Stimulated activated naive CD8-positive, alpha-beta T cell treated with anti-CD3 and anti-CD28 coated beads, Interleukin-15, Interleukin-2, amounts not matched to agents 100 ng/mL and 50 ng/mL, for 24 hours (primary cell): ENCODE results near the gene KRTAP4-6.
"Not testable (repeated sequence)": the region's sequence is repeated elsewhere in the genome, so short reads cannot be mapped to it uniquely, and the experiment has no call there.

Experiments used
- H3K27ac Mint-ChIP-seq: one replicate; pipeline ENCODE4 v1.8.0; 2021; ENCODE audit warnings: mild to moderate bottlenecking, mixed read lengths
- H3K27me3 Mint-ChIP-seq: one replicate; pipeline ENCODE4 v1.8.0; 2021; ENCODE audit warnings: mixed read lengths
- H3K36me3 Mint-ChIP-seq: one replicate; pipeline ENCODE4 v1.8.0; 2021; ENCODE audit warnings: low read depth, mixed read lengths
- H3K4me1 Mint-ChIP-seq: one replicate; pipeline ENCODE4 v1.8.0; 2021; ENCODE audit warnings: low read depth, mixed read lengths
- H3K4me3 Mint-ChIP-seq: one replicate; pipeline ENCODE4 v1.8.0; 2021; ENCODE audit warnings: mild to moderate bottlenecking, mixed read lengths
- H3K9me3 Mint-ChIP-seq: one replicate; pipeline ENCODE4 v1.8.0; 2021; ENCODE audit warnings: mixed read lengths

The KRTAP4-6 gene

GRCh38 chr17:41125064-41125463 lies 15.3 kb downstream of the KRTAP4-6 start:
- Mint-ChIP-seq H3K4me3 (no peak overlapping the region), H3K36me3 (no peaks in the 10 kb centered on the region), H3K4me1 (peaks cover 46% of the 10 kb centered on the region), H3K9me3 (no peaks in the 10 kb centered on the region), H3K27ac (no peak overlapping the region), H3K27me3 (no peaks in the 10 kb centered on the region)

GRCh38 chr17:41123991-41124371 lies 16.4 kb downstream of the KRTAP4-6 start, which contains the start of gene KRTAP4-12:
TSS of gene KRTAP4-12 (minus strand) at chr17:41124182. CDS start at chr17:41124122, 60 bp downstream.
- H3K4me1 Mint-ChIP-seq = peaks cover 51% of the 10 kb centered on the region
- H3K4me3 Mint-ChIP-seq, H3K36me3 Mint-ChIP-seq, H3K27me3 Mint-ChIP-seq, H3K9me3 Mint-ChIP-seq, H3K27ac Mint-ChIP-seq: not testable (repeated sequence)

- not testable (repeated sequence) for H3K27me3 Mint-ChIP-seq, H3K27ac Mint-ChIP-seq, H3K4me3 Mint-ChIP-seq, H3K9me3 Mint-ChIP-seq, H3K36me3 Mint-ChIP-seq
- H3K4me1 Mint-ChIP-seq = peaks cover 54% of the 10 kb centered on the region
Observed at GRCh38 chr17:41123292-41123990, 16.9 kb downstream of the KRTAP4-6 start.

- Mint-ChIP-seq H3K36me3 (no peaks in the 10 kb centered on the region), H3K27me3 (no peaks in the 10 kb centered on the region), H3K9me3 (no peaks in the 10 kb centered on the region), H3K4me3 (no peak overlapping the region), H3K27ac (no peak overlapping the region), H3K4me1 (peaks cover 60% of the 10 kb centered on the region)
Observed at GRCh38 chr17:41121742-41122141, 18.6 kb downstream of the KRTAP4-6 start.

- Mint-ChIP-seq H3K4me3 (peak overlapping the region; percentile 40), H3K4me1 (peaks cover 51% of the 10 kb centered on the region), H3K27ac (peak overlapping the region; percentile 67)
- not testable (repeated sequence) for H3K36me3 Mint-ChIP-seq, H3K27me3 Mint-ChIP-seq, H3K9me3 Mint-ChIP-seq
Observed at GRCh38 chr17:41119696-41120690, 20.4 kb downstream of the KRTAP4-6 start.

- no peak overlapping the region for H3K4me3 Mint-ChIP-seq
- H3K4me1 Mint-ChIP-seq = peaks cover 39% of the 10 kb centered on the region
- no peak overlapping the region for H3K27ac Mint-ChIP-seq
- H3K27me3 Mint-ChIP-seq = no peaks in the 10 kb centered on the region
- H3K36me3 Mint-ChIP-seq = no peaks in the 10 kb centered on the region
- H3K9me3 Mint-ChIP-seq = no peaks in the 10 kb centered on the region
Observed at GRCh38 chr17:41118721-41119120, 21.6 kb downstream of the KRTAP4-6 start.

GRCh38 chr17:41117846-41118386 lies 22.4 kb downstream of the KRTAP4-6 start, which contains the start of gene KRTAP4-11:
TSS of gene KRTAP4-11 (minus strand) at chr17:41118373. CDS start at chr17:41118315, 58 bp downstream.
- H3K4me1 Mint-ChIP-seq = peaks cover 32% of the 10 kb centered on the region
- H3K27me3 Mint-ChIP-seq, H3K9me3 Mint-ChIP-seq, H3K36me3 Mint-ChIP-seq, H3K27ac Mint-ChIP-seq, H3K4me3 Mint-ChIP-seq: not testable (repeated sequence)

- H3K36me3 Mint-ChIP-seq = peaks cover 7% of the 10 kb centered on the region
Observed at GRCh38 chr17:41116297-41116696, 24.0 kb downstream of the KRTAP4-6 start.

GRCh38 chr17:41111151-41111885 lies 29.0 kb downstream of the KRTAP4-6 start:
- Mint-ChIP-seq H3K27ac (no peak overlapping the region), H3K27me3 (peaks cover under 1% of the 10 kb centered on the region), H3K36me3 (peaks cover 8% of the 10 kb centered on the region), H3K4me1 (peaks cover 19% of the 10 kb centered on the region), H3K4me3 (no peak overlapping the region), H3K9me3 (peaks cover 5% of the 10 kb centered on the region)

More at GRCh38 chr17:41116297-41116696, 24.0 kb downstream of the KRTAP4-6 start:
- peaks cover 29% of the 10 kb centered on the region for H3K4me1 Mint-ChIP-seq
- H3K4me3 Mint-ChIP-seq = no peak overlapping the region
- H3K27ac Mint-ChIP-seq = no peak overlapping the region
- H3K27me3 Mint-ChIP-seq = no peaks in the 10 kb centered on the region
- H3K9me3 Mint-ChIP-seq = peaks cover under 1% of the 10 kb centered on the region

- not testable (repeated sequence) for H3K36me3 Mint-ChIP-seq, H3K27ac Mint-ChIP-seq, H3K9me3 Mint-ChIP-seq, H3K4me3 Mint-ChIP-seq, H3K27me3 Mint-ChIP-seq
- peaks cover 19% of the 10 kb centered on the region for H3K4me1 Mint-ChIP-seq
Observed at GRCh38 chr17:41108728-41109386, 31.5 kb downstream of the KRTAP4-6 start.

- H3K4me1 Mint-ChIP-seq = peaks cover 19% of the 10 kb centered on the region
- H3K27ac Mint-ChIP-seq = no peak overlapping the region
Observed at GRCh38 chr17:41107941-41108450, 32.3 kb downstream of the KRTAP4-6 start.

GRCh38 chr17:41105347-41105746 lies 35.0 kb downstream of the KRTAP4-6 start, which contains the start of gene KRTAP4-9:
TSS of gene KRTAP4-9 (plus strand) at chr17:41105389. CDS start at chr17:41105389, 0 bp downstream.
- H3K36me3 Mint-ChIP-seq, H3K27me3 Mint-ChIP-seq, H3K4me3 Mint-ChIP-seq, H3K9me3 Mint-ChIP-seq, H3K27ac Mint-ChIP-seq: not testable (repeated sequence)
- peaks cover 21% of the 10 kb centered on the region for H3K4me1 Mint-ChIP-seq

More at GRCh38 chr17:41107941-41108450, 32.3 kb downstream of the KRTAP4-6 start:
- Mint-ChIP-seq H3K27me3 (peaks cover 6% of the 10 kb centered on the region), H3K36me3 (peaks cover 8% of the 10 kb centered on the region), H3K4me3 (no peak overlapping the region), H3K9me3 (peaks cover 5% of the 10 kb centered on the region)

- H3K4me1 Mint-ChIP-seq = peaks cover 24% of the 10 kb centered on the region
- not testable (repeated sequence) for H3K27me3 Mint-ChIP-seq, H3K36me3 Mint-ChIP-seq, H3K4me3 Mint-ChIP-seq, H3K9me3 Mint-ChIP-seq, H3K27ac Mint-ChIP-seq
Observed at GRCh38 chr17:41104386-41105038, 35.8 kb downstream of the KRTAP4-6 start.
